Measurements from ENCODE around the gene CRTC1.
"Not testable (repeated sequence)": the region's sequence is repeated elsewhere in the genome, so short reads cannot be mapped to it uniquely, and the experiment has no call there.

Gene CRTC1

DNA sequence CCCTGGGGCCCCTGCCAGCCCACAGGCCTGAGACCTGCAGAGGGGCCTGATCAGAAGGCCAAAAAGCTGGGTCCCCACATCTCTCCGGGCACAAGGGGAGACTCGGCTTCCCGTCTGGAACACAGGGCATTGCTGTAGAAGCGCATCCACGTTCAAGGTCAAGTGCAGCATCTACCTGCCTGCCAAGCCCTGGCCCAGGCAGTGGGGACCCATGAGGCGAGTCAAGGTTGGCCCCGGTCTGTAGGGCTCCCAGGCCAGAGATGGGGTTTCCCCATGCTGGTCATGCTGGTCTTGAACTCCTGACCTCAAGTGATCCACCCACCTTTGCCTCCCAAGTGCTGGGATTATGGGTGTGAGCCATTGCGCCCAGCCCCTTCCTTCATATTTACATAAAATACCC lies 121.2 kb downstream of the CRTC1 start:
- DNase-seq (ENCODE audit: low read depth): no peak

DNA sequence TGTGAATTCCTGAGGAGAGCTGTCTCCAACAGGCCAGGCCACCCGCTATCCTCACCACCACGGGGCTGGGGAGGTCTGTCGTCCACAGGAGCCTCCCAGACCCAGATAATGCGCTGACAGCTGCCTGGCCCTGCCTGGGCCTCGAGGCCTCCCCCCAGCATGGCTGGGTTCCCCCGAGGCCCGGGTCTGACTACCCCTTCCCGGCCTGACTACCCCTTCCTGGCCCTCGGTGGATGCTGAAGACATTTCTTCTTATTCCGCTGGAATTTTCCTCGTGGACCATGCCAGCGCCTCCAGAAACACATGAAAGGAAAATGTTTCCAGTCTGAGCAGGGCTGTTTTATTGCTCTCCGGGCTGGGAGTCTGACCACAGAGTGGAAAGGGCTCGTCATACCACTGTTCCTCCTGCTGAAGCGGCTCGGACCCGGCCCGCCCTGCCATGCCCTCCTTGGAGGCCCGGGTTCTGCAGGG lies 124.4 kb downstream of the CRTC1 start:
- no peak for DNase-seq (ENCODE audit: low read depth)

DNA sequence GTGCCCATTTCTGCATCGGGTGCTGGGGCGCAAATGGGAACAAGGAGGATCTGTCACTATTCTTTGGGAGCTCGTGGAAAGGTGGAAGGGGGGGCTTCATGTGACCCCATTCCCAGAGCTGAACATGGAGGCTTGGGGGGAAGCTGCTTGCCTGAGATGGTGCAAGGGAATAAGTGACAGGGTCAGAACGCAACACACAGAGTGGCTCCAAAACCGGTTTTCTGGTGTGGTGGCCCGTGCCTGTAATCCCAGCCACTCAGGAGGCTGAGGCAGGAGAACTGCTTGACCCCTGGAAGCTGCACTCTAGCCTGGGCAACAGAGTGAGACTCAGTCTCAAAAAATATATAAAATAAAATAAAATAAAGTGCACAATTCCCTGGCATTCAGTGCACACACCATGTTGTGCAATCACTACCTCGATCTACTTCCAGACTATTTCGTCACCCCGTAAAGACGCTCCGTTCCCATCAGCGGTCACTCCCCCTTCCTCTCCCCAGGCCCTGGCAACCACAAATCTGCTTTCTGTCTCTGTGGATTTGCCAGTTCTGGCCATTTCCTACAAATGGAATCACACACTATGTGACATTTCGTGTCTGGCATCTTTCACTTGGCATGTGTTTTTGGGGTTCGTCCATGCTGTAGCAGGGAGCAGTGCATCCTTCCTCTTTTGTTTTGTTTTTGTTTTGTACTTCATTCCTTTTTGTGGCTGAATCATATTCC lies 125.8 kb downstream of the CRTC1 start:
- no peak for DNase-seq (ENCODE audit: low read depth)

DNA sequence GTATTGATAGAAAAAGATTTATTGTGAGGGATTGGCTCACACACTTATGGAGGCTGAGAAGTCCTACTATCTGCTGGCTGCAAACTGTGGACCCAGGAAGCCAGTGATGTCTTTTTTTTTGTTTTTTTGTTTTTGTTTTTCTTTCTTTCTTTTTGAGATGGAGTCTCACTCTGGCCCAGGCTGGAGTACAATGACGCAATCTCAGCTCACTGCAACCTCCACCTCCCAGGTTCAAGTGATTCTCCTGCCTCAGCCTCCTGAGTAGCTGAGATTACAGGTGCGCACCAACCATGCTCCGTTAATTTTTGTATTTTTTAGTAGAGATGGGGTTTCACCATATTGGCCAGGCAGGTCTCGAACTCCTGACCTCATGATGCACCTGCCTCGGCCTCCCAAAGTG lies 128.2 kb downstream of the CRTC1 start:
- not testable (repeated sequence) for DNase-seq (ENCODE audit: low read depth)

DNA sequence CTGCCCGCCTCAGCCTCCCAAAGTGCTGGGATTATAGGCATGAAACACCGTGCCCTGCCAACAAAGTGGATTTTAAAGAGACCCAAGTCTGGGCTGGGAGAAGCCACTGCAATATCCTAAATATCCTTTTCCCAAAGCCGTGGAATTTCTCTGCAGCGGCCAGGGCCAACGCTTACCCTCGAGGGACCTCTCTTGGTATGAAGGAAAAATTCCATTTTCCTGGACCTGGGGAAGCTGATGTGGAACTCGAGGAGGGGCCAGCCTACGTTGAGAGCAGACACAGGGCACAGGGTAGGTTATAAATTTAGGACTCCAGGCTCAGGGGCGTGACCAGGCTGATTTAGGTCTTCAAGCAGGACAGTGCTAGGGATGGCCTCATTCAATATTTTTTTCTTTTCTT lies 130.6 kb downstream of the CRTC1 start:
- no peak for DNase-seq (ENCODE audit: low read depth)

DNA sequence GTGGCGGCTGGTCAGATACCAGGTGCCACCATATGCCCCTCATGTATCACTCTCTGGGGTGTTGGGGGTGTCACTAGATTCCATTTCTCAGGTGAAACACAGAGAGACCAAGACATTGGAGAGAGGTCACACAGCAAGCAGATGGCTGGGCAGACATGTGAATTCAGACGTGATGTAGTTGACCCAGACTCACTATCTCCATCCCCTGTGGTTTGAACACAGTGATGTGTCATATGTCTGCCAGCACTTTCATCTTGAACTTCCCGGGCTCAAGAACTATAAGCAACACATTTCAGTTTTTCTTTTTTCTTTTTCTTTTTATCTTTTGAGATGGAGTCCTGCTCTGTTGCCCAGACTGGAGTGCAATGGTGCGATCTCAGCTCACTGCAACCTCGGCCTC lies 132.2 kb downstream of the CRTC1 start:
- no peak for DNase-seq (ENCODE audit: low read depth)

DNA sequence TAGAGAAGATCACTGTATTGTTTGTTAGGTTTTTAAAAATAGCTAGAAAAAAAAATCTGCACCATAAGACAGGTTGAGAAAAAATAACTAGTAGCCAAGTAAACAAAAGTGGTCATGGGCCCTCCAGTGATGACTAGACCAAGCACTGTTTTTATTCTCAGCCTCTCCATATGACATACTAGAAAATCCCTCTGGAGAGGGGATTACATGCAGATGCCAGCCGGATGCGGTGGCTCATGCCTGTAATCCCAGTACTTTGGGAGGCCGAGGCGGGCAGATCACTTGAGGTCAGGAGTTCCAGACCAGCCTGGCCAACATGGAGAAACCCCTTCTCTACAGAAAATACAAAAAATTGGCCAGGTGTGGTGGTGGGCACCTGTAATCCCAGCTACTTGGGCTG lies 133.2 kb downstream of the CRTC1 start:
- not testable (repeated sequence) for DNase-seq (ENCODE audit: low read depth)

DNA sequence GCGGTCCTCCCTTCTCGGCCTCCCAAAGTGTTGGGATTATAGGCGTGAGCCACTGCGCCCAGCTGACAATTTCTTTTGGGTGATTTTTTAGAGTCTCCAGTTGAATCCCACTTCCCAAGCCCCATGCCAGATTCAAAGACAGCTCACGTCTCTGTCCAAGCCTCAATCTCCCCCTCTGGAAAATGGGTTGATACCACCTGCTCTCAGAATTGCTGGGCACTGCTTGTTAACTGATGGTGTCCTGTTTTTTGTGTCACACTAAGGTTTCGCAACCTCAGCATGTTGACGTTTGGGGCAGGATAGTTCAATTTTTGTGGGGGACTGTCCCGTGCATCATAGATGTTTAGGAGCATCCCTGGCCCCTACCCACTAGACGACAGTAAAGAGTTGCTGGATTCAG lies 134.1 kb downstream of the CRTC1 start:
- DNase-seq (ENCODE audit: low read depth): no peak

DNA sequence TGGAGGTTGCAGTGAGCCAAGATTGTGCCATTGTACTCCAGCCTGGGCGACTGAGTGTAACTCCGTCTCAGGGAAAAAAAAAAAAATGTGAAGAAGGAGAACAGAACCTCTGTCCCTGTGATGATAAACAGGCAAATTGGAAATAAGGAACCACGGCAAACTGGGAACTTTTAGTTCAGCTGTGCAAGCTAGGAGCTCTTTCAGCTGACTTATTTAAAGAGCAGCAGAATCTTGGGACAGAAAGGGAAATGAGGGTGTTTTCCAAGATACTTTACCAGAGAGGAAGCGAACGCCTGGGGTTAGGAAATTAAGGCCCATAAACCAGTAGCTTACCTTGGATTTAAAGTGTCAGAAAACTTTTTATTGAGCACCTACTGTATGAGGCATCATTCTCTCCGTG lies 145.3 kb downstream of the CRTC1 start:
- no peak for DNase-seq (ENCODE audit: low read depth)

DNA sequence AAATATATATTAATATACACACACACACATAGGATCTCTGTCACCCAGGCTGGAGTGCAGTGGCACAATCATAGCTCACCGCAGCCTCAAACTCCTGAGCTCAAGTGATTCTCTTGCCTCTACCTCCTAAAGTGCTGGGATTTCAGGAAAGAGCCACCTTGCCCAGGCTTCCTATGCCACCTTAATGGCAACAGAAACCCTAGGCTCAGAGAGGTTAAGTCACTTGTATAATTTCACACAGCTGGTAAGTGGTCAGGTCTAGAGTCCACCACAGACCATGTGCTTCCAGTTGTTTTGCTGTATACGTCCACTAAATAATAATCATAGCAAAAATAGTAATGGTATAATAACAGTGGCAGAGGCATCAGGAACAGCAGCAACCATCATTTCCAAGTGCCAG lies 147.0 kb downstream of the CRTC1 start:
- no peak for DNase-seq (ENCODE audit: low read depth)

DNA sequence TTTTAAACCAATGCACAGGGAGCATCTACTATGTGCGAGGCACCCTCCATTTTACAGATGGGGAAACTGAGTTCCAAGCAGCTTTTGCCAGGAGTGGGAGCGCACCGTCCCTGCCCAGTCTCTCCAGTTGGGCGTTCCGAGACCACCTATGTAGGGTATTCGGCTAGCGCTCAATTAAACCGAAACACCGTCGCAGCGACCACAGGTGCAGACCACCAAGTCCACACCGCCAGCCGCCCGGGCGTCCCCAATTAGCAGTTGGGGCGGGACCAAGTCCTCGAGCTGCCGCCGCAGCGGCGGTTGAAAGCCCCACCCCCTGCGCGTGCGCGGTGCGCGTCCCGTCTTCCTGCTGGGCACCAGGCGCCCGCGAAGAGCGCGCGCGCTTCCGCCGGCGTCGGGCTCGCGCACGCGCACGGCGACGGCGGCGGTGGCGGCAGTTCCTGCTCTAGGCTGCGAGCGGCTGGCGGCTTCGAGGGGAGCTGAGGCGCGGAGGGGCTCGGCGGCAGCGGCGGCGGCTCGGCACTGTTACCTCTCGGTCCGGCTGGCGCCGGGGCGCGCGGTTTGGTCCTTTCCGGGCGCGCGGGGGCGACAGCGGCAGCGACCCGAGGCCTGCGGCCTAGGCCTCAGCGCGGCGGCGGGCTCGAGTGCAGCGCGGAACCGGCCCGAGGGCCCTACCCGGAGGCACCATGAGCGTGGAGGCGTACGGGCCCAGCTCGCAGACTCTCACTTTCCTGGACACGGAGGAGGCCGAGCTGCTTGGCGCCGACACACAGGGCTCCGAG lies 148.2 kb downstream of the CRTC1 start, which contains the start of gene UPF1:
Gene UPF1, plus strand, starts transcription at position 436 of the 782 bp plus-strand sequence. Its CDS starts 251 bp downstream, at position 687.
- peak; percentile 95 for DNase-seq (ENCODE audit: low read depth)
